ENCODE results near the gene PKDREJ.

GRCh38 chr22:46267431-46268279 lies 4.5 kb upstream of the PKDREJ start, which contains the start of gene TTC38:
- TF ChIP-seq CTCF (IDR thresholded peaks at IDR 0.05 in 4 of 5, conservative IDR thresholded peaks at IDR 0.05 in 1 of 5) (no peak), POLR2A (IDR thresholded peaks at IDR 0.05) (peak; percentile 62 to 71)
